Gastroesophageal sphincter (tissue), 4 donors: ENCODE measurements around the gene ATP2B2. TPM values are rescaled to one million over a fixed set of nuclear protein-coding genes. Genes with fewer than 3 reads are reported as not detected.
"Not testable (repeated sequence)": the region's sequence is repeated elsewhere in the genome, so short reads cannot be mapped to it uniquely, and the experiment has no call there.

Source experiments
- ATAC-seq: fragments of 150-250 bp; one replicate; pipeline ENCODE4 v1.9.1; 2016; ENCODE audit warnings: mild to moderate bottlenecking, moderate library complexity
- H3K27ac ChIP-seq, 4 donors: fragments of 200-600 bp; sonication (generic) in 3 of 4; 1 replicate in 3 of 4; 2 replicates in 1 of 4; pipeline ENCODE4 v1.5.1; 2016 to 2019
- H3K27me3 ChIP-seq: fragments of 200-600 bp; sonication (generic); one replicate; pipeline ENCODE4 v1.5.1; 2019
- H3K36me3 ChIP-seq, 2 donors: fragments of 200-600 bp; sonication (generic); one replicate each; pipeline ENCODE4 v1.5.1; 2019; ENCODE audit warnings: control low read depth in 1 of 2
- H3K4me1 ChIP-seq, 3 donors: fragments of 200-600 bp; sonication (generic); 1 replicate in 2 of 3; 2 replicates in 1 of 3; pipeline ENCODE4 v1.5.1; 2016 to 2019; ENCODE audit warnings: control low read depth in 2 of 3
- H3K4me3 ChIP-seq, 2 donors: fragments of 200-600 bp; sonication (generic); one replicate each; pipeline ENCODE4 v1.5.1; 2019; ENCODE audit warnings: mild to moderate bottlenecking in 1 of 2, moderate library complexity in 1 of 2
- H3K9me3 ChIP-seq, 3 donors: fragments of 200-600 bp; sonication (generic); one replicate each; pipeline ENCODE4 v1.5.1; 2017 to 2019; ENCODE audit warnings: control low read depth in 2 of 3
- EP300 ChIP-seq: sonication (generic); formaldehyde crosslinking; IDR thresholded peaks from one replicate; pipeline ENCODE4 v1.6.1; 2017; ENCODE audit warnings: antibody characterized with exemption, mild to moderate bottlenecking
- POLR2A ChIP-seq, 2 donors: fragments of 450-650 bp; IDR thresholded peaks; one replicate each; pipeline ENCODE4 v1.6.1; 2017; ENCODE audit warnings: antibody characterized with exemption in 2 of 2, mild to moderate bottlenecking in 2 of 2, moderate library complexity in 1 of 2
- POLR2AphosphoS5 ChIP-seq: sonication (generic); formaldehyde crosslinking; IDR thresholded peaks from one replicate; pipeline ENCODE4 v1.6.1; 2017; ENCODE audit warnings: antibody characterized with exemption
- WGBS, 2 donors: methylation state at CpG; one replicate each; pipeline ENCODE4 v1.1.5; 2018; ENCODE audit warnings: low coverage in 1 of 2; 5-methylcytosine and 5-hydroxymethylcytosine counted together
- total RNA-seq, 4 donors: library from RNA; depleted of rRNA; stranded (reverse); fragments of >200 nt; gene quantifications; one replicate each; pipeline ENCODE4 v1.1.0, GENCODE V29; 2016
- TF ChIP-seq, protein P1 (sequence below), 4 experiments: fragments of 200-600 bp in 2 of 4; fragments of 450-650 bp in 2 of 4; sonication (generic) in 1 of 4; IDR thresholded peaks; one replicate each; pipeline ENCODE4 v1.5.1; 2017 to 2019; ENCODE audit warnings: antibody characterized with exemption in 4 of 4, mild to moderate bottlenecking in 2 of 4, moderate library complexity in 2 of 4

The ATP2B2 gene
- total RNA-seq, 4 donors from 2014 or later: 0.13 to 0.30 (median 0.27) TPM; not detected in 1

GRCh38 chr3:10542518-10542917 is 37.1 kb upstream of the ATP2B2 start:
- H3K9me3 ChIP-seq: peaks cover 0 to 30% (median 0%) of the 10 kb centered on the region in 3 donors
- no peaks in the 10 kb centered on the region for H3K36me3 ChIP-seq
- no peak overlapping the region for H3K4me3 ChIP-seq
- H3K27me3 ChIP-seq: peaks cover 18% of the 10 kb centered on the region
- no peak for ATAC-seq
- 78 to 80% methylated on average over 2 of the region's 2 CpGs for WGBS, 2 donors
- H3K27ac ChIP-seq: no peak overlapping the region
- TF ChIP-seq POLR2A (IDR thresholded peaks at IDR 0.05) (no peak), EP300 (no peak), POLR2AphosphoS5 (no peak)
- TF ChIP-seq, protein P1, sequence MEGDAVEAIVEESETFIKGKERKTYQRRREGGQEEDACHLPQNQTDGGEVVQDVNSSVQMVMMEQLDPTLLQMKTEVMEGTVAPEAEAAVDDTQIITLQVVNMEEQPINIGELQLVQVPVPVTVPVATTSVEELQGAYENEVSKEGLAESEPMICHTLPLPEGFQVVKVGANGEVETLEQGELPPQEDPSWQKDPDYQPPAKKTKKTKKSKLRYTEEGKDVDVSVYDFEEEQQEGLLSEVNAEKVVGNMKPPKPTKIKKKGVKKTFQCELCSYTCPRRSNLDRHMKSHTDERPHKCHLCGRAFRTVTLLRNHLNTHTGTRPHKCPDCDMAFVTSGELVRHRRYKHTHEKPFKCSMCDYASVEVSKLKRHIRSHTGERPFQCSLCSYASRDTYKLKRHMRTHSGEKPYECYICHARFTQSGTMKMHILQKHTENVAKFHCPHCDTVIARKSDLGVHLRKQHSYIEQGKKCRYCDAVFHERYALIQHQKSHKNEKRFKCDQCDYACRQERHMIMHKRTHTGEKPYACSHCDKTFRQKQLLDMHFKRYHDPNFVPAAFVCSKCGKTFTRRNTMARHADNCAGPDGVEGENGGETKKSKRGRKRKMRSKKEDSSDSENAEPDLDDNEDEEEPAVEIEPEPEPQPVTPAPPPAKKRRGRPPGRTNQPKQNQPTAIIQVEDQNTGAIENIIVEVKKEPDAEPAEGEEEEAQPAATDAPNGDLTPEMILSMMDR (IDR thresholded peaks at IDR 0.05): no peak
- no peaks in the 10 kb centered on the region for H3K4me1 ChIP-seq

DNA sequence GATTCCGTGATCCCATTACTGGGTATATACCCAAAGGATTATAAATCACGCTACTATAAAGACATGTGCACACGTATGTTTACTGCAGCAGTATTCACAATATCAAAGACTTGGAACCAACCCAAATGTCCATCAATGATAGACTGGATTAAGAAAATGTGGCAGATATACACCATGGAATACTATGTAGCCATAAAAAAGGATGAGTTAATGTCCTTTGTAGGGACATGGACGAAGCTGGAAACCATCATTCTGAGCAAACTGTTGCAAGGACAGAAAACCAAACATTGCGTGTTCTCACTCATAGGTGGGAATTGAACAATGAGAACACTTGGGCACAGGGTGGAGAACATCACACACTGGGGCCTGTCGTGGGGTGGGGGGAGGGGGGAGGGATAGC is 35.0 kb upstream of the ATP2B2 start:
- 78 to 80% methylated on average over 5 to 6 of the region's 6 CpGs for WGBS, 2 donors
- H3K27me3 ChIP-seq: not testable (repeated sequence)

DNA sequence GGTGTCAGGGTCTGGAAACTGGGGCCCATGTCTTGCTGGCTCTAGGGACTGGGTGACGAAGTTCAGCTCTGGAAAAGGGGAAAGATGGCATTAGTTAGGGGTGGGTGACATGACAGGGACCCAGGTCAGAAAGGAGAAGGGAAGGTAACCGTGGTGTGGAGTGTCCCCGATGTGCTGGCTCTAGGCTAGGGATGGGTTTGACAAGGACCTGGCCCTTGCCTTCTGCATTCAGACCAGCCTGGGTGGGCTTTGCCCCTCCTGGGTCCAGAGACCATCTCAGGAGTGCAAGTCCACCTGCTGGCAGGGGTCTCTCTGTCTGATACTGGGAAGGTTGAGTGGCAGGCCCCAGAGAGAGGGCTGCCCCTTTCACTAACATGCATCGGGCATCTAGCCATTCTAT is 28.7 kb upstream of the ATP2B2 start:
- H3K9me3 ChIP-seq: peaks cover 0 to 1% (median 0%) of the 10 kb centered on the region in 3 donors
- H3K27ac ChIP-seq: no peak overlapping the region
- ATAC-seq: no peak
- WGBS, 2 donors: 73 to 100% methylated on average over 2 to 4 of the region's 4 CpGs
- no peaks in the 10 kb centered on the region for H3K4me1 ChIP-seq
- TF ChIP-seq EP300: no peak
- TF ChIP-seq POLR2AphosphoS5: no peak
- no peak for TF ChIP-seq POLR2A (IDR thresholded peaks at IDR 0.05)
- TF ChIP-seq, protein P1 (IDR thresholded peaks at IDR 0.05): no peak
- peaks cover 9% of the 10 kb centered on the region for H3K27me3 ChIP-seq
- H3K36me3 ChIP-seq: no peaks in the 10 kb centered on the region
- no peak overlapping the region for H3K4me3 ChIP-seq

More for the DNA sequence above, 35.0 kb upstream of the ATP2B2 start:
- H3K36me3 ChIP-seq, H3K4me3 ChIP-seq, H3K27ac ChIP-seq, ATAC-seq, H3K4me1 ChIP-seq: not testable (repeated sequence)
- peaks cover 0 to 30% (median 0%) of the 10 kb centered on the region in 3 donors for H3K9me3 ChIP-seq

DNA sequence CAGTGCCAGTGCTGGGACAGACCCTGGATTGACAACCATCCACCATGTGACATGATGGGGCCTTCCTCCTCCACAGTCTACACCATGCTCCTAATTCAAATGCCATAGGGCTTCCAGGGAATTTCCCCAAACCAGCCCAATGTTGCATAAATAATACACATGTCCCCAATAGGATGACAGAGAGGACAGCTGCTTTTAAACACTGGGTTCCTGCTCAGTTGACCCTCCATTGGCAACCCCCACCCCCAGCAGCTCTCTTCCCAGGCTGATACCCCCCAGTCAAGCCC is 28.3 kb upstream of the ATP2B2 start:
- no peak for ATAC-seq
- H3K36me3 ChIP-seq: no peaks in the 10 kb centered on the region
- no peak overlapping the region for H3K4me3 ChIP-seq
- TF ChIP-seq, protein P1 (IDR thresholded peaks at IDR 0.05): no peak
- no peak for TF ChIP-seq EP300
- TF ChIP-seq POLR2AphosphoS5: no peak
- TF ChIP-seq POLR2A (IDR thresholded peaks at IDR 0.05): no peak
- H3K4me1 ChIP-seq: no peaks in the 10 kb centered on the region
- H3K27ac ChIP-seq: no peak overlapping the region
- H3K9me3 ChIP-seq: no peaks in the 10 kb centered on the region
- H3K27me3 ChIP-seq: peaks cover 9% of the 10 kb centered on the region

GRCh38 chr3:10532939-10533736 is 27.8 kb upstream of the ATP2B2 start:
- H3K4me1 ChIP-seq: no peaks in the 10 kb centered on the region
- 60 to 84% methylated on average over 1 to 3 of the region's 7 CpGs for WGBS, 2 donors
- no peak overlapping the region for H3K27ac ChIP-seq
- no peak for ATAC-seq
- TF ChIP-seq EP300: no peak
- no peak for TF ChIP-seq POLR2A (IDR thresholded peaks at IDR 0.05)
- TF ChIP-seq POLR2AphosphoS5: no peak
- TF ChIP-seq, protein P1 (IDR thresholded peaks at IDR 0.05): no peak
- H3K4me3 ChIP-seq: no peak overlapping the region
- H3K9me3 ChIP-seq: no peaks in the 10 kb centered on the region
- H3K27me3 ChIP-seq: peaks cover 9% of the 10 kb centered on the region
- no peaks in the 10 kb centered on the region for H3K36me3 ChIP-seq
